ENCODE measurements around the gene LRRC41. TPM values are rescaled to one million over a fixed set of nuclear protein-coding genes. Genes with fewer than 3 reads are reported as not detected.

Gene LRRC41
- total and polyA plus RNA-seq, 2 of the 13 experiments (the other 11 are each of a cell fraction or from before 2014, with no cell fraction given) = 48.1 to 53.6 TPM

- Histone ChIP-seq H3K4me3 (replicated peaks in 1 of 3; ENCODE audit: insufficient read depth in 1 of 3, low read depth in 2 of 3, low read length in 3 of 3) (no peak overlapping the region), H2AFZ (ENCODE audit: low read length) (no peak overlapping the region), H4K20me1 (ENCODE audit: insufficient read depth, low read length) (no peaks in the 10 kb centered on the region), H3K4me2 (ENCODE audit: low read depth, low read length) (no peak overlapping the region), H3K27ac (ENCODE audit: extremely low read length, insufficient read depth, low read length) (no peak overlapping the region), H3K79me2 (ENCODE audit: insufficient read depth, low read length) (no peaks in the 10 kb centered on the region), H3K9ac (ENCODE audit: insufficient read depth, low read depth, low read length) (no peak overlapping the region), H3K4me1 (ENCODE audit: insufficient read depth, low read length) (no peaks in the 10 kb centered on the region), H3K36me3 (replicated peaks in 1 of 2; ENCODE audit: control insufficient read depth in 1 of 2, insufficient read depth in 2 of 2, low read length in 2 of 2) (peaks cover 8 to 32% of the 10 kb centered on the region in 2 experiments; a peak in 4 of 5 replicates), H3K9me3 (ENCODE audit: low read length) (no peaks in the 10 kb centered on the region), H3K27me3 (ENCODE audit: control insufficient read depth in 1 of 2, insufficient read depth in 2 of 2, low read length in 2 of 2) (no peaks in the 10 kb centered on the region)
- ATAC-seq (no peak), FAIRE-seq (no peak), DNase-seq (ENCODE audit: low spot score) (no peak)
- WGBS (ENCODE audit: low lambda C conversion rate) = 99% methylated on average over 3 of the region's 3 CpGs
- intact Hi-C loops (cut with micrococcal nuclease; ENCODE audit: unreplicated experiment) (no loop called here), in situ Hi-C loops (cut with HindIII; ENCODE audit: extremely low pct_ligation_motif_present, low pct_unique_long_range_greater_than_20kb) (no loop called here)
- CTCF ChIA-PET (ENCODE audit: low intra/inter-chr PET ratio, low total read pairs) = no interaction called here
- TSS peak; percentile 42 for BruUV-seq (replicated peaks)
- TF ChIP-seq PREB (CRISPR knock-in tag; IDR thresholded peaks at IDR 0.05) (no peak), GMEB1 (CRISPR knock-in tag; IDR thresholded peaks at IDR 0.05; ENCODE audit: borderline replicate concordance) (no peak), ZBTB3 (CRISPR knock-in tag; IDR thresholded peaks at IDR 0.05; ENCODE audit: borderline replicate concordance, low read depth) (no peak), PHB2 (IDR thresholded peaks at IDR 0.05; ENCODE audit: partially characterized antibody) (no peak), SAP130 (CRISPR knock-in tag; IDR thresholded peaks at IDR 0.05; ENCODE audit: low read depth) (no peak), CBX1 (IDR thresholded peaks at IDR 0.05; ENCODE audit: low read depth) (no peak)
- POLR2A ChIA-PET = no interaction called here
Observed at GRCh38 chr1:46315669-46316403, 12.4 kb upstream of the LRRC41 start.
